HEK293 (cell line): Measurements from ENCODE around the gene BTBD16.

Source experiments
- CTCF ChIP-seq: fragments of 450-650 bp; formaldehyde crosslinking; IDR thresholded peaks from 2 replicates; pipeline ENCODE4 v1.5.1; 2016; ENCODE audit warnings: missing biosample characterization, missing genetic modification characterization
- PRDM10 ChIP-seq: fragments of 450-650 bp; formaldehyde crosslinking; IDR thresholded peaks from 2 replicates; pipeline ENCODE4 v1.5.1; 2016; ENCODE audit warnings: missing biosample characterization, missing genetic modification characterization
- ZFP69B ChIP-seq: fragments of 450-650 bp; formaldehyde crosslinking; IDR thresholded peaks from 2 replicates; pipeline ENCODE4 v1.5.1; 2016; ENCODE audit warnings: missing biosample characterization, missing genetic modification characterization
- ZNF16 ChIP-seq: fragments of 450-650 bp; formaldehyde crosslinking; IDR thresholded peaks from 2 replicates; pipeline ENCODE4 v1.5.1; 2016; ENCODE audit warnings: low read depth, missing biosample characterization, missing genetic modification characterization
- ZNF544 ChIP-seq: fragments of 450-650 bp; formaldehyde crosslinking; IDR thresholded peaks from 2 replicates; pipeline ENCODE4 v1.5.0; 2017; ENCODE audit warnings: missing biosample characterization, missing genetic modification characterization
- ZNF561 ChIP-seq: fragments of 450-650 bp; IDR thresholded peaks from 2 replicates; pipeline ENCODE4 v1.5.1; 2018; ENCODE audit warnings: missing biosample characterization, missing genetic modification characterization, borderline replicate concordance
- ZNF785 ChIP-seq: fragments of 450-650 bp; formaldehyde crosslinking; IDR thresholded peaks from 2 replicates; pipeline ENCODE4 v1.5.1; 2016; ENCODE audit warnings: missing biosample characterization, missing genetic modification characterization
- TF ChIP-seq, protein P1 (sequence below): fragments of 450-650 bp; formaldehyde crosslinking; IDR thresholded peaks from 2 replicates; pipeline ENCODE4 v1.5.1; 2016; ENCODE audit warnings: missing biosample characterization, missing genetic modification characterization
- TF ChIP-seq, protein P2 (sequence below): IDR thresholded peaks from 2 replicates; pipeline ENCODE4 v1.6.1; 2011; ENCODE audit warnings: mild to moderate bottlenecking, low read depth, low read length, borderline replicate concordance
- TF ChIP-seq, protein P3 (sequence below): fragments of 450-650 bp; formaldehyde crosslinking; IDR thresholded peaks from 2 replicates; pipeline ENCODE4 v1.5.1; 2016; ENCODE audit warnings: missing biosample characterization, missing genetic modification characterization, borderline replicate concordance

GRCh38 chr10:122326385-122326784 is 55.3 kb downstream of the BTBD16 start:
- TF ChIP-seq ZNF16 = no peak
- TF ChIP-seq, protein P1, sequence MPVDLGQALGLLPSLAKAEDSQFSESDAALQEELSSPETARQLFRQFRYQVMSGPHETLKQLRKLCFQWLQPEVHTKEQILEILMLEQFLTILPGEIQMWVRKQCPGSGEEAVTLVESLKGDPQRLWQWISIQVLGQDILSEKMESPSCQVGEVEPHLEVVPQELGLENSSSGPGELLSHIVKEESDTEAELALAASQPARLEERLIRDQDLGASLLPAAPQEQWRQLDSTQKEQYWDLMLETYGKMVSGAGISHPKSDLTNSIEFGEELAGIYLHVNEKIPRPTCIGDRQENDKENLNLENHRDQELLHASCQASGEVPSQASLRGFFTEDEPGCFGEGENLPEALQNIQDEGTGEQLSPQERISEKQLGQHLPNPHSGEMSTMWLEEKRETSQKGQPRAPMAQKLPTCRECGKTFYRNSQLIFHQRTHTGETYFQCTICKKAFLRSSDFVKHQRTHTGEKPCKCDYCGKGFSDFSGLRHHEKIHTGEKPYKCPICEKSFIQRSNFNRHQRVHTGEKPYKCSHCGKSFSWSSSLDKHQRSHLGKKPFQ (tag by site-specific recombination) = no peak
- TF ChIP-seq ZNF785 (tag by site-specific recombination) = no peak
- TF ChIP-seq, protein P2, sequence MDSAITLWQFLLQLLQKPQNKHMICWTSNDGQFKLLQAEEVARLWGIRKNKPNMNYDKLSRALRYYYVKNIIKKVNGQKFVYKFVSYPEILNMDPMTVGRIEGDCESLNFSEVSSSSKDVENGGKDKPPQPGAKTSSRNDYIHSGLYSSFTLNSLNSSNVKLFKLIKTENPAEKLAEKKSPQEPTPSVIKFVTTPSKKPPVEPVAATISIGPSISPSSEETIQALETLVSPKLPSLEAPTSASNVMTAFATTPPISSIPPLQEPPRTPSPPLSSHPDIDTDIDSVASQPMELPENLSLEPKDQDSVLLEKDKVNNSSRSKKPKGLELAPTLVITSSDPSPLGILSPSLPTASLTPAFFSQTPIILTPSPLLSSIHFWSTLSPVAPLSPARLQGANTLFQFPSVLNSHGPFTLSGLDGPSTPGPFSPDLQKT = no peak
- TF ChIP-seq ZNF544 (tag by site-specific recombination) = no peak
- TF ChIP-seq ZNF561 (tag by site-specific recombination) = no peak
- TF ChIP-seq, protein P3, sequence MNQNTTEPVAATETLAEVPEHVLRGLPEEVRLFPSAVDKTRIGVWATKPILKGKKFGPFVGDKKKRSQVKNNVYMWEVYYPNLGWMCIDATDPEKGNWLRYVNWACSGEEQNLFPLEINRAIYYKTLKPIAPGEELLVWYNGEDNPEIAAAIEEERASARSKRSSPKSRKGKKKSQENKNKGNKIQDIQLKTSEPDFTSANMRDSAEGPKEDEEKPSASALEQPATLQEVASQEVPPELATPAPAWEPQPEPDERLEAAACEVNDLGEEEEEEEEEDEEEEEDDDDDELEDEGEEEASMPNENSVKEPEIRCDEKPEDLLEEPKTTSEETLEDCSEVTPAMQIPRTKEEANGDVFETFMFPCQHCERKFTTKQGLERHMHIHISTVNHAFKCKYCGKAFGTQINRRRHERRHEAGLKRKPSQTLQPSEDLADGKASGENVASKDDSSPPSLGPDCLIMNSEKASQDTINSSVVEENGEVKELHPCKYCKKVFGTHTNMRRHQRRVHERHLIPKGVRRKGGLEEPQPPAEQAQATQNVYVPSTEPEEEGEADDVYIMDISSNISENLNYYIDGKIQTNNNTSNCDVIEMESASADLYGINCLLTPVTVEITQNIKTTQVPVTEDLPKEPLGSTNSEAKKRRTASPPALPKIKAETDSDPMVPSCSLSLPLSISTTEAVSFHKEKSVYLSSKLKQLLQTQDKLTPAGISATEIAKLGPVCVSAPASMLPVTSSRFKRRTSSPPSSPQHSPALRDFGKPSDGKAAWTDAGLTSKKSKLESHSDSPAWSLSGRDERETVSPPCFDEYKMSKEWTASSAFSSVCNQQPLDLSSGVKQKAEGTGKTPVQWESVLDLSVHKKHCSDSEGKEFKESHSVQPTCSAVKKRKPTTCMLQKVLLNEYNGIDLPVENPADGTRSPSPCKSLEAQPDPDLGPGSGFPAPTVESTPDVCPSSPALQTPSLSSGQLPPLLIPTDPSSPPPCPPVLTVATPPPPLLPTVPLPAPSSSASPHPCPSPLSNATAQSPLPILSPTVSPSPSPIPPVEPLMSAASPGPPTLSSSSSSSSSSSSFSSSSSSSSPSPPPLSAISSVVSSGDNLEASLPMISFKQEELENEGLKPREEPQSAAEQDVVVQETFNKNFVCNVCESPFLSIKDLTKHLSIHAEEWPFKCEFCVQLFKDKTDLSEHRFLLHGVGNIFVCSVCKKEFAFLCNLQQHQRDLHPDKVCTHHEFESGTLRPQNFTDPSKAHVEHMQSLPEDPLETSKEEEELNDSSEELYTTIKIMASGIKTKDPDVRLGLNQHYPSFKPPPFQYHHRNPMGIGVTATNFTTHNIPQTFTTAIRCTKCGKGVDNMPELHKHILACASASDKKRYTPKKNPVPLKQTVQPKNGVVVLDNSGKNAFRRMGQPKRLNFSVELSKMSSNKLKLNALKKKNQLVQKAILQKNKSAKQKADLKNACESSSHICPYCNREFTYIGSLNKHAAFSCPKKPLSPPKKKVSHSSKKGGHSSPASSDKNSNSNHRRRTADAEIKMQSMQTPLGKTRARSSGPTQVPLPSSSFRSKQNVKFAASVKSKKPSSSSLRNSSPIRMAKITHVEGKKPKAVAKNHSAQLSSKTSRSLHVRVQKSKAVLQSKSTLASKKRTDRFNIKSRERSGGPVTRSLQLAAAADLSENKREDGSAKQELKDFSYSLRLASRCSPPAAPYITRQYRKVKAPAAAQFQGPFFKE (tag by site-specific recombination) = no peak
- TF ChIP-seq PRDM10 (tag by site-specific recombination) = no peak
- no peak for TF ChIP-seq CTCF
- TF ChIP-seq ZFP69B (tag by site-specific recombination) = no peak
